IPS-NIHi7 (cell line): ENCODE data around the gene GYPB.
"Not testable (repeated sequence)": the region's sequence is repeated elsewhere in the genome, so short reads cannot be mapped to it uniquely, and the experiment has no call there.

Experiments
- DNase-seq: peaks from one replicate; pipeline ENCODE4 v3.0.0; 2012; ENCODE audit warnings: mixed read lengths; ENCODE audit errors: extremely low spot score

GYPB gene

GRCh38 chr4:144014808-144015207 is 4.4 kb downstream of the GYPB start:
- DNase-seq, result no peak

GRCh38 chr4:144008602-144009001 is 10.6 kb downstream of the GYPB start:
- not testable (repeated sequence) for DNase-seq

- not testable (repeated sequence) for DNase-seq
These were observed 11.2 kb downstream of the GYPB start for GRCh38 chr4:144007960-144008359.

- DNase-seq, result not testable (repeated sequence)
These were observed 12.9 kb downstream of the GYPB start for GRCh38 chr4:144006200-144006803.

- not testable (repeated sequence) for DNase-seq
These were observed 13.6 kb downstream of the GYPB start for GRCh38 chr4:144005558-144005953.

- not testable (repeated sequence) for DNase-seq
These were observed 14.2 kb downstream of the GYPB start for GRCh38 chr4:144004868-144005557.

GRCh38 chr4:144003890-144004265 is 15.3 kb downstream of the GYPB start:
- DNase-seq, result not testable (repeated sequence)

- DNase-seq, result not testable (repeated sequence)
These were observed 15.8 kb downstream of the GYPB start for GRCh38 chr4:144003205-144003889.

- not testable (repeated sequence) for DNase-seq
These were observed 18.7 kb downstream of the GYPB start for GRCh38 chr4:144000331-144000995.

- DNase-seq, result not testable (repeated sequence)
These were observed 23.0 kb downstream of the GYPB start for GRCh38 chr4:143996193-143996592.

GRCh38 chr4:143991761-143992160 is 27.4 kb downstream of the GYPB start:
- DNase-seq, result not testable (repeated sequence)

- DNase-seq, result not testable (repeated sequence)
These were observed 28.5 kb downstream of the GYPB start for GRCh38 chr4:143990717-143991116.

GRCh38 chr4:143986180-143986579 is 33.0 kb downstream of the GYPB start:
- peak; percentile 10 for DNase-seq

GRCh38 chr4:143980776-143981175 is 38.4 kb downstream of the GYPB start:
- peak; percentile 5 for DNase-seq

- DNase-seq, result not testable (repeated sequence)
These were observed 43.7 kb downstream of the GYPB start for GRCh38 chr4:143975527-143975926.

GRCh38 chr4:143974021-143974420 is 45.2 kb downstream of the GYPB start:
- not testable (repeated sequence) for DNase-seq

- DNase-seq, result no peak
These were observed 58.1 kb downstream of the GYPB start for GRCh38 chr4:143961075-143961474.

GRCh38 chr4:143955306-143955705 is 63.9 kb downstream of the GYPB start:
- DNase-seq, result not testable (repeated sequence)

GRCh38 chr4:143951458-143951972 is 67.7 kb downstream of the GYPB start:
- DNase-seq, result not testable (repeated sequence)

- not testable (repeated sequence) for DNase-seq
These were observed 68.2 kb downstream of the GYPB start for GRCh38 chr4:143950967-143951366.

GRCh38 chr4:143950185-143950584 is 69.0 kb downstream of the GYPB start:
- not testable (repeated sequence) for DNase-seq

GRCh38 chr4:143947493-143947892 is 71.7 kb downstream of the GYPB start:
- not testable (repeated sequence) for DNase-seq
